Prostate gland (tissue), 2 donors: ENCODE measurements around the gene CCPG1.

Experiments used
- POLR2A ChIP-seq: fragments of 450-650 bp; IDR thresholded peaks from one replicate; pipeline ENCODE4 v1.6.1; 2016; ENCODE audit warnings: antibody characterized with exemption, mild to moderate bottlenecking
- POLR2AphosphoS5 ChIP-seq: sonication (generic); formaldehyde crosslinking; IDR thresholded peaks from one replicate; pipeline ENCODE4 v1.6.1; 2017; ENCODE audit warnings: antibody characterized with exemption
- TF ChIP-seq, protein P1 (sequence below), 4 experiments: fragments of 200-600 bp in 2 of 4; fragments of 450-650 bp in 2 of 4; sonication (generic) in 2 of 4; IDR thresholded peaks; 1 replicate in 3 of 4; 2 replicates in 1 of 4; pipeline ENCODE4 v1.5.1; 2016 to 2019; ENCODE audit warnings: antibody characterized with exemption in 4 of 4, mild to moderate bottlenecking in 2 of 4, moderate library complexity in 2 of 4

DNA sequence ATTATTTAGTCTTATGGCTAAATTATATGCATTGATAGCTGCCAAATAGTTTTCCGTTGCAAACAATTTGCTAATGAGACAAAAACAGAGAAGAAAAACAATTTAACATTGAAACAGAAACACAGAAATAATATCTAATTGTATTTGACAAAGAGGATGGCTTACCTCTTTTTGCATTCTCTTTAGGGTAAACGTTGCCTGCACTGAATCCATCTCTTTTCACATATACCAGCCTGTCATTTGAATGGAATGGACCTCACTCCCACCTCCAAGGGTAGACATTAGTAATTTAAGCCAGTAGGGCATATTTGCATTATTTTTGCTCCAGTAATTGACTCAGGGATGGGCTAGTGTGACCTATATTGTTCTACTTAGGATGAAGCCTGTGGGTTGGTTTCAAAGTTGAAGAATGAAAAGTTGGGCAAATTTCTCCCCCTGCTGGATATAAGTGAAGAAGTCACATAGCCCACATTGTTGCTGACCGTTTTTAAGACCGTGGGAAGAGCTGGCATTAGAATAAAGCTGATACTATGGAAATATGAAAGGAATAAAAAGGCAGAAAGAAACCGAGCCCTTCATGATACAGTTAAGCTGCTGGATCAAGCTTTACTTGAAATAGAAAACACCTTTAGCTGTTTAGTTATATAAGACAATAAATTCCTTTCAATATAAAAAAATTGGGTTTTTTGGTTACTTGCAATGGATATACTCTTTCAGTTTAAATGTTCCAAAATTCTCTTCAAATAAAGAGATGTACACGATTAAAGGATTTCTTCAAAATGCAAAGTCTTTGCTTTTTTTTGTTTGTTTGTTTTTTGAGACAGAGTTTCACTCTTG lies 27.0 kb upstream of the CCPG1 start:
- TF ChIP-seq, protein P1, sequence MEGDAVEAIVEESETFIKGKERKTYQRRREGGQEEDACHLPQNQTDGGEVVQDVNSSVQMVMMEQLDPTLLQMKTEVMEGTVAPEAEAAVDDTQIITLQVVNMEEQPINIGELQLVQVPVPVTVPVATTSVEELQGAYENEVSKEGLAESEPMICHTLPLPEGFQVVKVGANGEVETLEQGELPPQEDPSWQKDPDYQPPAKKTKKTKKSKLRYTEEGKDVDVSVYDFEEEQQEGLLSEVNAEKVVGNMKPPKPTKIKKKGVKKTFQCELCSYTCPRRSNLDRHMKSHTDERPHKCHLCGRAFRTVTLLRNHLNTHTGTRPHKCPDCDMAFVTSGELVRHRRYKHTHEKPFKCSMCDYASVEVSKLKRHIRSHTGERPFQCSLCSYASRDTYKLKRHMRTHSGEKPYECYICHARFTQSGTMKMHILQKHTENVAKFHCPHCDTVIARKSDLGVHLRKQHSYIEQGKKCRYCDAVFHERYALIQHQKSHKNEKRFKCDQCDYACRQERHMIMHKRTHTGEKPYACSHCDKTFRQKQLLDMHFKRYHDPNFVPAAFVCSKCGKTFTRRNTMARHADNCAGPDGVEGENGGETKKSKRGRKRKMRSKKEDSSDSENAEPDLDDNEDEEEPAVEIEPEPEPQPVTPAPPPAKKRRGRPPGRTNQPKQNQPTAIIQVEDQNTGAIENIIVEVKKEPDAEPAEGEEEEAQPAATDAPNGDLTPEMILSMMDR (IDR thresholded peaks at IDR 0.05), result peak in 3 of 4 experiments; percentile 43 to 53 (median 46)
- TF ChIP-seq POLR2A (no peak), POLR2AphosphoS5 (no peak)
